ENCODE measurements around the gene PNO1.
"Not testable (repeated sequence)": the region's sequence is repeated elsewhere in the genome, so short reads cannot be mapped to it uniquely, and the experiment has no call there.

Gene PNO1

GRCh38 chr2:68158134-68158447 is 403 bp downstream of the PNO1 start:
- no peak for DNase-seq

GRCh38 chr2:68163641-68164040 is 6.0 kb downstream of the PNO1 start:
- DNase-seq = no peak

GRCh38 chr2:68167186-68167585 is 9.5 kb downstream of the PNO1 start:
- DNase-seq = no peak

- no peak for DNase-seq
Observed at GRCh38 chr2:68169308-68169707, 11.6 kb downstream of the PNO1 start.

- DNase-seq = no peak
Observed at GRCh38 chr2:68171146-68171545, 13.5 kb downstream of the PNO1 start.

GRCh38 chr2:68171684-68172083 is 14.0 kb downstream of the PNO1 start:
- no peak for DNase-seq

- DNase-seq = no peak
Observed at GRCh38 chr2:68172521-68172920, 14.8 kb downstream of the PNO1 start.

- DNase-seq = no peak
Observed at GRCh38 chr2:68172990-68173700, 15.5 kb downstream of the PNO1 start.

GRCh38 chr2:68175210-68175609 is 17.5 kb downstream of the PNO1 start:
- not testable (repeated sequence) for DNase-seq

GRCh38 chr2:68176657-68177056 is 19.0 kb downstream of the PNO1 start:
- no peak for DNase-seq

- no peak for DNase-seq
Observed at GRCh38 chr2:68177541-68177940, 19.9 kb downstream of the PNO1 start.

- no peak for DNase-seq
Observed at GRCh38 chr2:68178432-68178831, 20.7 kb downstream of the PNO1 start.

- no peak for DNase-seq
Observed at GRCh38 chr2:68178954-68179627, 21.4 kb downstream of the PNO1 start.

- DNase-seq = no peak
Observed at GRCh38 chr2:68182902-68183301, 25.2 kb downstream of the PNO1 start.

GRCh38 chr2:68185541-68186164 is 28.0 kb downstream of the PNO1 start:
- no peak for DNase-seq

GRCh38 chr2:68187329-68187728 is 29.6 kb downstream of the PNO1 start:
- DNase-seq = no peak

- no peak for DNase-seq
Observed at GRCh38 chr2:68188831-68189230, 31.1 kb downstream of the PNO1 start.

GRCh38 chr2:68189991-68190784 is 32.5 kb downstream of the PNO1 start:
- no peak for DNase-seq

GRCh38 chr2:68190991-68191731 is 33.5 kb downstream of the PNO1 start:
- DNase-seq = no peak

- DNase-seq = no peak
Observed at GRCh38 chr2:68193144-68193543, 35.5 kb downstream of the PNO1 start.

GRCh38 chr2:68193787-68194372 is 36.2 kb downstream of the PNO1 start:
- no peak for DNase-seq

- no peak for DNase-seq
Observed at GRCh38 chr2:68195096-68195495, 37.4 kb downstream of the PNO1 start.
